Measurements from ENCODE around the gene CYBB. TPM values are rescaled to one million over a fixed set of nuclear protein-coding genes. Genes with fewer than 3 reads are reported as not detected.

CYBB gene
- total and polyA plus RNA-seq, 2 experiments from 2014 or later, result 0.38 to 0.42 TPM

DNA sequence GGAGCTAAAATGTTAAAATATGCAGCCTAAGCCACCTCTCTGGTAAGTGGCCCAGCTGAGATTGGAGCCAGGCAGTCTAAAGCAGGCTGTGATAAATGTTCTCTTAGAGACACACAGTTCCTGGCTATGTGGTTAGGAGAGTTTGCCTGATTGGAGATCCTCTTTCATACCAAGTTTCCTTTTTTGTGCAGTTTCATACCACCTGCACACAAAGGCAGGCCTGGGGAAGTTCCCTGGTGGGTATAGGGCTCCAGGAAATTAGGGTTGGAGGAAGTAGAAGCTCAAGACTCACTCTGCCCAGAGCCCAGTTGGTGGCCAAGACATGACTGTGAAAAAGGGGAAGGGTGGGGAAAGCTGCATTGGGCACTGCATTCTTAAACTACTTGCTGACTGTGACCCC, 16.9 kb downstream of the CYBB start:
- no peak overlapping the region for H3K4me3 ChIP-seq
- H3K36me3 ChIP-seq, result no peaks in the 10 kb centered on the region
- H3K4me1 ChIP-seq (ENCODE audit: low read depth), result peaks cover 17% of the 10 kb centered on the region
- H3K9me3 ChIP-seq (ENCODE audit: low read depth), result no peaks in the 10 kb centered on the region
- DNase-seq (ENCODE audit: low read depth in 1 of 2, low spot score in 1 of 2), result peak in 1 of 2 donors; percentile 39
- H3K27me3 ChIP-seq, result no peaks in the 10 kb centered on the region
- H3K27ac ChIP-seq, result peak overlapping the region; percentile 91
- no peak for TF ChIP-seq CTCF (IDR thresholded peaks at IDR 0.05; ENCODE audit: low read depth, low read length)

DNA sequence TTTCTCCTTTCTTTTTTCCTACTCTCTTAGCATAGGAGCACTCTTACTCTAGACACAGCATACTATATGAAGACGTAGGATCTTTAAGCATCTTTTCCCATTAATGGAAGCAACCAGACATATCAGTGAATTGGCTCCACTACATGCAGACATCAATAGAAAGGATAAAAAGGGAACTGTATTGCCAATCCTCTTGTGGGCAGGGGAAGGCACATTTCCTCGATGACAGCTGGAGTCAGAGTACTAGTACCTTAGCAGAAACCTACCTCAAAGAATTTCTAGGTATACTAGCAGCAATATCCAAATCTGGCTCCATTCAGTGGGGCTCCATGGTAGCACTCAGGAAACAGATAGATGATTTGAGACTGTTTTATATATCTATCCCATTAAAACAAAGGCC, 20.1 kb downstream of the CYBB start:
- H3K9me3 ChIP-seq (ENCODE audit: low read depth), result no peaks in the 10 kb centered on the region
- no peak overlapping the region for H3K27ac ChIP-seq
- no peak for DNase-seq (ENCODE audit: low read depth in 1 of 2, low spot score in 1 of 2)
- no peaks in the 10 kb centered on the region for H3K36me3 ChIP-seq
- H3K27me3 ChIP-seq, result no peaks in the 10 kb centered on the region
- TF ChIP-seq CTCF (IDR thresholded peaks at IDR 0.05; ENCODE audit: low read depth, low read length), result no peak
- no peak overlapping the region for H3K4me3 ChIP-seq
- peaks cover 17% of the 10 kb centered on the region for H3K4me1 ChIP-seq (ENCODE audit: low read depth)

DNA sequence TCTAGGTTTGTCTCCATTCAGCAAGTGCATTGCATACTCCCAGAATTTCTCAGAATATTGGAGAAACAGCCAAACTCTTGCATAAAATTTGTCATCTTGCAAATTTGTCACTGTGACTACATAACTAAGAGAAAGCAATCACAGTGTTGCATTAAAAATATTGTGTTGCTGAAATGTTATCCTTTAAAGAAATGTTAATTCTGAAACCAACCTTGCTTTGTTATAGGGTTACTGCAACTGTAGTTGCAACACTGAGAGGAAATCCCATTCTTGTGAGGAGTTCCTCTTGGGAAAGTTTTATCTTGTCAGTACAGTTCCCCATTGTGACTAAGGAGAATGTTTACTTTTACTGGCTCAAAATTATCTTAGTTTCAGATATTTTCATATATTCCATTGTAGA, 20.9 kb downstream of the CYBB start:
- H3K4me3 ChIP-seq, result no peak overlapping the region
- H3K4me1 ChIP-seq (ENCODE audit: low read depth), result peaks cover 17% of the 10 kb centered on the region
- no peak overlapping the region for H3K27ac ChIP-seq
- H3K27me3 ChIP-seq, result no peaks in the 10 kb centered on the region
- no peaks in the 10 kb centered on the region for H3K9me3 ChIP-seq (ENCODE audit: low read depth)
- no peak for TF ChIP-seq CTCF (IDR thresholded peaks at IDR 0.05; ENCODE audit: low read depth, low read length)
- DNase-seq (ENCODE audit: low read depth in 1 of 2, low spot score in 1 of 2), result peak in 1 of 2 donors; percentile 37
- H3K36me3 ChIP-seq, result no peaks in the 10 kb centered on the region

DNA sequence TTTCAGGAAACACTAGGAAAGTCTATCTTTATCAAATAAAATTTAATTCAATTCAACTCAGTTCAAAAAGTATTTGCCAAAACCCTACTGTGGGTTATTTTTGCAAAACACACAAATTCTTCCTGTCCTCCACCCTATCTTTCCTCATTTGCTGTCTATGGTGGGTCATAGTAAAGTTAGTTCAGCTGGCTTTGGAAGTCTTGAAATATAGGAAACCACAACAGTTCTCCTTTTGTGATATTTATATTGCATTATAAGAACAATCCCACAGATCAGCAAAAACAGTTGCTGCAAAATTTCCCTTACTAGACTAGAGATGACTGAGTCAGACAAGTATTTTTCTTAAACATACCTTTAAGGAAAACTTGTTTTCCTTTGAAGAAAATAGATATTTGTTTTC, 22.2 kb downstream of the CYBB start:
- Histone ChIP-seq H3K27ac (no peak overlapping the region), H3K4me1 (ENCODE audit: low read depth) (peaks cover 5% of the 10 kb centered on the region), H3K4me3 (no peak overlapping the region), H3K36me3 (no peaks in the 10 kb centered on the region), H3K27me3 (no peaks in the 10 kb centered on the region), H3K9me3 (ENCODE audit: low read depth) (no peaks in the 10 kb centered on the region)
- TF ChIP-seq CTCF (IDR thresholded peaks at IDR 0.05; ENCODE audit: low read depth, low read length), result no peak
- peak in 1 of 2 donors; percentile 32 for DNase-seq (ENCODE audit: low read depth in 1 of 2, low spot score in 1 of 2)

DNA sequence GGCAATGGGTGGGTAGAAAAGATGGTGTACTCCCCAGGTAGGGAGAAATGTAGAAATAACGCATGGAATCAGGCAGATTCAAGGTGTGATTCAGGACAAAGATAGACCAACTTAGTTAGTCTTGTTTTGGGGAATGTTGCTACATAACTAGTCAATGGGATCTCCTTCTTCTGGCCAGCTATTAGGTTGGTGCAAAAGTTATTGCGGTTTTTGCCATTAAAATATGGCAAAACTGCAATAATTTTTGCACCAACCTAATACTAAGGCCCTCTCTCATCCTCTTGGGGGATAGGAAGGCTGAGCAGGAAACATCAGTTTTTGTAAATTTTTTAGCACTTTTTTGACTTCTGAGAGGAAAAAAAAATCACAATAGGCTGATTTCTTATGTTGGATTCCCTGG, 23.2 kb downstream of the CYBB start:
- Histone ChIP-seq H3K27ac (no peak overlapping the region), H3K4me3 (no peak overlapping the region), H3K4me1 (ENCODE audit: low read depth) (no peaks in the 10 kb centered on the region), H3K9me3 (ENCODE audit: low read depth) (no peaks in the 10 kb centered on the region), H3K27me3 (no peaks in the 10 kb centered on the region), H3K36me3 (no peaks in the 10 kb centered on the region)
- no peak for TF ChIP-seq CTCF (IDR thresholded peaks at IDR 0.05; ENCODE audit: low read depth, low read length)
- no peak for DNase-seq (ENCODE audit: low read depth in 1 of 2, low spot score in 1 of 2)

- H3K9me3 ChIP-seq (ENCODE audit: low read depth), result no peaks in the 10 kb centered on the region
- no peak overlapping the region for H3K4me3 ChIP-seq
- H3K36me3 ChIP-seq, result no peaks in the 10 kb centered on the region
- DNase-seq (ENCODE audit: low read depth in 1 of 2, low spot score in 1 of 2), result no peak
- no peak overlapping the region for H3K27ac ChIP-seq
- H3K27me3 ChIP-seq, result no peaks in the 10 kb centered on the region
- H3K4me1 ChIP-seq (ENCODE audit: low read depth), result no peaks in the 10 kb centered on the region
- no peak for TF ChIP-seq CTCF (IDR thresholded peaks at IDR 0.05; ENCODE audit: low read depth, low read length)
These were observed 30.1 kb downstream of the CYBB start for GRCh38 chrX:37809970-37810369.
